Psoas muscle (tissue), 8 donors: ENCODE data around the gene BANF2. TPM values are rescaled to one million over a fixed set of nuclear protein-coding genes. Genes with fewer than 3 reads are reported as not detected.

ENCODE experiments used
- ATAC-seq, 4 donors: fragments of 200-7000 bp; cut with Tn5 transposase; one replicate each; pipeline ENCODE4 v1.9.1; 2020; ENCODE audit warnings: moderate library complexity in 3 of 4, mild to moderate bottlenecking in 2 of 4
- DNase-seq, 2 donors: peaks; one replicate each; pipeline ENCODE4 v3.0.0-alpha.2; 2020
- H3K27ac ChIP-seq: fragments of 200-600 bp; one replicate; pipeline ENCODE4 v1.8.0; 2022
- H3K27me3 ChIP-seq, 3 donors: fragments of 200-600 bp in 1 of 3; one replicate each; pipeline versions ENCODE4 v1.6.1 to v1.8.0; 2013 to 2022; ENCODE audit warnings: low read length in 2 of 3, mild to moderate bottlenecking in 2 of 3, moderate library complexity in 1 of 3; ENCODE audit not compliant: insufficient read depth in 3 of 3
- H3K36me3 ChIP-seq, 2 donors: fragments of 200-600 bp in 1 of 2; one replicate each; pipeline versions ENCODE4 v1.6.1 to v1.8.0; 2013 to 2022; ENCODE audit warnings: low read depth in 1 of 2, mild to moderate bottlenecking in 1 of 2, moderate library complexity in 1 of 2; ENCODE audit not compliant: insufficient read depth in 1 of 2
- H3K4me1 ChIP-seq: fragments of 200-600 bp; one replicate; pipeline ENCODE4 v1.8.0; 2022
- H3K4me3 ChIP-seq: fragments of 200-600 bp; one replicate; pipeline ENCODE4 v1.8.0; 2022; ENCODE audit warnings: mild to moderate bottlenecking
- H3K9me3 ChIP-seq: fragments of 200-600 bp; one replicate; pipeline ENCODE4 v1.8.0; 2022
- whole genome bisulfite sequencing, 3 donors: extraction: QIAGEN DNeasy Blood & Tissue Kit; methylation state at CpG; one replicate each; pipeline versions ENCODE4 v1.1.6 to v1.1.7; 2013; 5-methylcytosine and 5-hydroxymethylcytosine counted together
- intact Hi-C, 2 donors: fragments of 100-400 bp; cut with DNase I; formaldehyde crosslinking; loops; one replicate each; pipeline versions ENCODE4 v1.11.0 to v1.14.2; 2022
- polyA plus RNA-seq, 3 donors: library from polyadenylated mRNA; stranded (reverse); fragments of 200-250 nt; gene quantifications; one replicate each; pipeline ENCODE4 v1.2.3, GENCODE V29; 2013
- total RNA-seq, 4 donors: library from RNA; stranded (reverse); fragmentation: NEBNext Ultra II Directional in 2 of 4; extraction: Animal tissue kit (Norgen Biotek cat#: 25700) in 2 of 4; gene quantifications; one replicate each; pipeline versions ENCODE4 v1.2.1 to v1.2.4, GENCODE V29; 2021 to 2023
- TF ChIP-seq, protein P1 (sequence below): fragments of 200-600 bp; IDR thresholded peaks from one replicate; pipeline ENCODE4 v1.8.0; 2022; ENCODE audit warnings: antibody characterized with exemption
- donor health status: healthy with polysubstance abuse.
- donor health status: DM: no; HTN: no; CAD: no; lungs with moderate emphysema.
- donor health status: Bipolar disorder and iron deficiency.
- donor health status: healthy.
- donor health status: DM: yes; HTN: yes; CAD: no.
- donor health status: DM: no; HTN: no; CAD: no.
- donor health status: DM: no; HTN: no; CAD: no.
- donor health status: DM: yes; HTN: yes; CAD: no.

The BANF2 gene
- total and polyA plus RNA-seq, 7 donors = not detected

DNA sequence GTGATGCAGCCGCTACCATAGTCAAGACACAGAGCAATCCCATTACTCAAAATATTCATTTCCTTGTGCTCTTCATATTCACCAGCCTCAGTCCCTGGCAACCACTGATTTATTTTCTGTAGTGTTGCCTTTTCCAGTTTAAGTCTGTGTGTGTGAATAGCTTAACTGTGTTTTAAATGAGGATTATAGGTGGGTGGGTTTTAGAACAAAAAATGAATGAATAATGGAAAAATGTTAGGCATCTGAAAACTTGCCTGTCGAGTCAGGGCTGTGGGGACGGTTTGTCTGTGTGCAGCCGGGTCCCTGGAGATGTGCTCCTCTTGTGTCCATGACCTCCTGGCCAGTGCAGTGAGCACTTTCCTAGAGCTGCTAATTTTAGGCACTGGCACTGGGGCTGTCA, 27.1 kb downstream of the BANF2 start:
- Histone ChIP-seq H3K27ac (no peak overlapping the region), H3K9me3 (no peaks in the 10 kb centered on the region), H3K4me1 (no peaks in the 10 kb centered on the region), H3K27me3 (no peaks in the 10 kb centered on the region), H3K36me3 (no peaks in the 10 kb centered on the region), H3K4me3 (no peak overlapping the region)
- TF ChIP-seq, protein P1, sequence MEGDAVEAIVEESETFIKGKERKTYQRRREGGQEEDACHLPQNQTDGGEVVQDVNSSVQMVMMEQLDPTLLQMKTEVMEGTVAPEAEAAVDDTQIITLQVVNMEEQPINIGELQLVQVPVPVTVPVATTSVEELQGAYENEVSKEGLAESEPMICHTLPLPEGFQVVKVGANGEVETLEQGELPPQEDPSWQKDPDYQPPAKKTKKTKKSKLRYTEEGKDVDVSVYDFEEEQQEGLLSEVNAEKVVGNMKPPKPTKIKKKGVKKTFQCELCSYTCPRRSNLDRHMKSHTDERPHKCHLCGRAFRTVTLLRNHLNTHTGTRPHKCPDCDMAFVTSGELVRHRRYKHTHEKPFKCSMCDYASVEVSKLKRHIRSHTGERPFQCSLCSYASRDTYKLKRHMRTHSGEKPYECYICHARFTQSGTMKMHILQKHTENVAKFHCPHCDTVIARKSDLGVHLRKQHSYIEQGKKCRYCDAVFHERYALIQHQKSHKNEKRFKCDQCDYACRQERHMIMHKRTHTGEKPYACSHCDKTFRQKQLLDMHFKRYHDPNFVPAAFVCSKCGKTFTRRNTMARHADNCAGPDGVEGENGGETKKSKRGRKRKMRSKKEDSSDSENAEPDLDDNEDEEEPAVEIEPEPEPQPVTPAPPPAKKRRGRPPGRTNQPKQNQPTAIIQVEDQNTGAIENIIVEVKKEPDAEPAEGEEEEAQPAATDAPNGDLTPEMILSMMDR = no peak
- intact Hi-C loops = no loop called here
- WGBS, 3 donors = 37 to 51% (median 50%) methylated on average over 4 of the region's 4 CpGs
- ATAC-seq (no peak), DNase-seq (no peak)

DNA sequence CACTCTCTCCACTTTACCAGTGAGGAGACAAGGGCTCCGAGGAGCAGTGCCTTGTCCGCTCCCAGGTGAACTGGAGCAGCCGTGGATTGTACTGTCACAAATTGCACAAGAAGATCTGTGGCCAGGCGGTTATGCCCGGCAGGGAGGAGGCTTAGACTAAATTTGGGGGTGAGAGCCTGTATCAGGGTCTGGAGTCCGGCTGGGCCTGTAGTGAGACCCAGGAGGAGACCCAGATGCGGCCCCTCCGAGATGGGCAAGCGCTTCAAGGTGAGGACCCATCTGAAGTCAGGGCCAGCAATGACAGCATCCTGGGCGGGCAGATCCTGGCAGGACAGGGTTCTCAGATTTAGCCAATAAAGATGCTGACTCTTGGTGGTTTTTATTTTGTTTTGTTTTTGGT, 27.6 kb downstream of the BANF2 start:
- Histone ChIP-seq H3K36me3 (no peaks in the 10 kb centered on the region), H3K27ac (no peak overlapping the region), H3K4me1 (no peaks in the 10 kb centered on the region), H3K27me3 (no peaks in the 10 kb centered on the region), H3K9me3 (no peaks in the 10 kb centered on the region), H3K4me3 (no peak overlapping the region)
- 80 to 92% (median 87%) methylated on average over 10 of the region's 10 CpGs for WGBS, 3 donors
- ATAC-seq (no peak), DNase-seq (no peak)
- TF ChIP-seq, protein P1 = no peak
- intact Hi-C loops = no loop called here

DNA sequence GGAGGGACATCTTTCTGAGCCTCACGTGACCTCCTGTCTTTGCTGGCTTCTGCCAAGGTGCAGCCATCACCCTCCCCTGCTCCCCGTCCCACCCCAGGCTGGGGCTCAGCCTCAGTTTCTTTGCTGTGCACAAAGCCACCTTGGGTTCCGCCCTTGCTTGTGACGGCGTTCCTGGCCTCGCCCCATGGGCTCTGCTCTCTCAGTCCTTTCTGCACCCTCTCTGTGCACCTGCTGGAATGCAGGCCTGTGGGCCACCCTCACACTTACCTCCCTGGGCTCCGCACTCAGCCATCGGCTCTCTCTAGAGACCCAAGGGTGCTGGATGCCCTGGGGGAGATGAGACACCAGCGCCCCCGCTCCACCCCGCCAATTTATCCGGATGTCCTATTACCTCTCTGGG, 28.3 kb downstream of the BANF2 start:
- Histone ChIP-seq H3K9me3 (no peaks in the 10 kb centered on the region), H3K4me3 (no peak overlapping the region), H3K36me3 (no peaks in the 10 kb centered on the region), H3K27ac (no peak overlapping the region), H3K27me3 (no peaks in the 10 kb centered on the region), H3K4me1 (no peaks in the 10 kb centered on the region)
- TF ChIP-seq, protein P1 = no peak
- ATAC-seq = no peak
- 89 to 91% (median 90%) methylated on average over 12 of the region's 12 CpGs for WGBS, 3 donors
- intact Hi-C loops = no loop called here
- no peak for DNase-seq

DNA sequence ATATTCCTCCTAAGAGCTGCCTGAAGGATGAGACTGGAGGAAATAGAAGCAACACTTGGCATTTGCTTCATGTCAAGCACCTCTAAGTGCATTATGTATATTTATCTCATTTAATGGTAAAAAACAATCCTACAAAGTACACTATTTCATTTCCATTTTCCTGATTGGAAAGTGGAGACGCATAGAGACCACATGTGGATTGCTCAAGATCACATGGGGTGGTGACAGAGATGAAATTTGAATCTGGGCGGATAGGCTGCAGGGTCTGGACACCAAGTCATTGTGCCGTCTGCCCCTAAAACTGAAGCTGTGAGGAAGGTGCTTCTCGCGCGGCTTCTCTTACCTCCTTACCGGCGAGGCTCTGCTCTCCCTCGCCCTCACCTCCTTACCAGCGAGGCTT, 30.3 kb downstream of the BANF2 start:
- Histone ChIP-seq H3K27me3 (no peaks in the 10 kb centered on the region), H3K9me3 (no peaks in the 10 kb centered on the region), H3K27ac (no peak overlapping the region), H3K36me3 (no peaks in the 10 kb centered on the region), H3K4me3 (no peak overlapping the region), H3K4me1 (no peaks in the 10 kb centered on the region)
- no peak for ATAC-seq
- DNase-seq = no peak
- intact Hi-C loops = loop anchor here in 1 of 2 donors (5.0 kb wide), 1 partner anchor 33 kb away; the partner anchor contains the start of gene BANF2
- WGBS, 3 donors = 91 to 94% (median 94%) methylated on average over 10 of the region's 10 CpGs
- TF ChIP-seq, protein P1 = no peak

DNA sequence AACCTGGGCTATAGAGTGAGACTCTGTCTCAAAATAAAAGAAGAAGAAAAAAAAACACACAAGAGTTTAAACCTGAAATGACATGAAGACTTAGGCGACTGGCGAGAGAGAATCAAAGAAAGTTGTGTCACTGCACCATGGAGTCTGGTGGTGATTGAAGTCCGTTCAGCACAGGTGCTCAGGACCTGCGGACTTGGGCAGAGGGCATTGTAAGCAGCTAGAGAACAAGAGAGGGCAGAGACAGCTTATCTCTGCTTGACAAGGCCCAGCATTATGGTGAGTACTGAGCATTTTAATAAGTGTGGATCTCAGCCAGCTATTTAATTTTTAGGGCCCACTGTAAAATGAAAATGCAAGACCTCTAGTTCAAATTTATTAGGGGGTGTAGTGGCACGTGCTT, 31.5 kb downstream of the BANF2 start:
- intact Hi-C loops = loop anchor here in 1 of 2 donors (5.0 kb wide), 1 partner anchor 34 kb away; the partner anchor contains the start of gene BANF2
- TF ChIP-seq, protein P1 = no peak
- no peaks in the 10 kb centered on the region for H3K9me3 ChIP-seq
- WGBS, 3 donors = 94 to 96% (median 95%) methylated on average over 5 of the region's 5 CpGs
- no peaks in the 10 kb centered on the region for H3K36me3 ChIP-seq
- no peaks in the 10 kb centered on the region for H3K27me3 ChIP-seq
- no peak overlapping the region for H3K27ac ChIP-seq
- DNase-seq = no peak
- ATAC-seq = no peak
- H3K4me3 ChIP-seq = no peak overlapping the region
- H3K4me1 ChIP-seq = no peaks in the 10 kb centered on the region
